ENCODE data around the gene ASAP2.

Gene ASAP2

DNA sequence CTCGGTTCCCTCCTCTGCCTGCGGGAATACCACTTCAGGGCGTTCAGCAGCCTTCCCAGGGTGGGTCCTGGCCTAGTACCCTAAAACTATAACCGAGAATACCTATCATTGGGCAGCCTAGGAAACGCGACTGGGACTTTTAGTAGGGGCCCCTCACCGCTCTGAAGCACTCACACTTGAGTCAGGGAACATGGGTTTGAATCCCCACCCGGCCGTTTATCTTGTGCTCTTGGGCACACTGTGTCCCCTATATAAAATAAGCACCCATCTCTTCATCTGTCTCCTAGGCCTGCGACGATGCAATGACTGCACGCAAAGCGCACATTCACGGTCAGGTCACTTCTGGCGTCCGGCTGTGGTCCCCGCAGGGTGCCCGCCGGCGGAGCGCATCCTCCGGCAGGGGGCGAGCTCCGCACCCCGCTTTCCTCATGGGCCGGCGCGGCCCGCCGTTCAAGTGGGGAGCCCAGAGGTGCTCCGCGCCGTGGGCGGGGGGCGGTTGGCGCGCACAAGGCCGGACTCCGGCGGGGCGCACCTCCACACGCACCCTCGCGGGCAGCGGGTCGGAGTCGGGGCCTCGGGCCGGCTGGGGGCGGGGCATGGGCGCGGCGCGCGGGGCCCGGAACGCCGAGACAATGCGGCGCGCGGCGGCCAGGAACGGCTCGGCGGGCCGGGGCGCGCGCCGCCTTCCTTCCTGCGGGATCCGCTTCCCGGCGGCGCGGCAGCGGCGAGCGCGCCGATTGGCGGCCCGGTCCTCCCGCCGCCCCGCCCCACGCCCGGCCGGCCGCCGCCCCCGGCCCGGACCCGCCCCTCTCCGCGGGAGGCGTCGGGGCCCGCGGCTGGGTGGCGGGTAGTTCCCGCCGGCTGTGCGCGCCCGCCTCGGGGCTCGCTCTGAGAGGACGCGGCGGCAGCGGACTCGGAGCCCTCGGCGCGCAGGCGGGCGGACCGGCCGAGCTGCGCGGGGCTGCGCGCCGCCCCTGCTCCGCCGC lies at the start of gene ASAP2:
Gene ASAP2 (plus strand): TSS at position 850 of the 986 bp plus-strand sequence. CDS start 293 bp downstream, outside the sequence.
- DNase-seq (ENCODE audit: low read depth in 2 of 2): no peak

- DNase-seq (ENCODE audit: low read depth in 2 of 2): no peak
Observed at GRCh38 chr2:9158786-9159779, 47.5 kb upstream of the ASAP2 start.

DNA sequence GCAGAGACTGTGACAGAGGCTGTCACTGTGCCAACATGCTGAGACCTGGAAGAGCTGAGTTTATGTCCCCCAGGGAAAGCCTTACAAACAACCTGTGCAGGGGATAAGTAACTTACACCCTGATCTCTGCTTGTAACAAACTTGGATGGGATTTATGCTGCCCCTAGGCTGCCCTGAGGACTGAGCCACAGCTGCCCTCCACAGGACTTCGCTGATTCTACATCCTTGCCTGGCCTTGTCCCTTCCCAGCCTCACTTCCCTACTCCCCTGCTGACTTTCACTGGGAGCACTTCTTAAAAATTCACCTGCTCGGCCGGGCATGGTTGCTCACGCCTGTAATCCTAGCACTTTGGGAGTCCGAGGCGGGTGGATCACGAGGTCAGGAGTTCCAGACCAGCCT lies 45.9 kb upstream of the ASAP2 start:
- no peak for DNase-seq (ENCODE audit: low read depth in 2 of 2)

DNA sequence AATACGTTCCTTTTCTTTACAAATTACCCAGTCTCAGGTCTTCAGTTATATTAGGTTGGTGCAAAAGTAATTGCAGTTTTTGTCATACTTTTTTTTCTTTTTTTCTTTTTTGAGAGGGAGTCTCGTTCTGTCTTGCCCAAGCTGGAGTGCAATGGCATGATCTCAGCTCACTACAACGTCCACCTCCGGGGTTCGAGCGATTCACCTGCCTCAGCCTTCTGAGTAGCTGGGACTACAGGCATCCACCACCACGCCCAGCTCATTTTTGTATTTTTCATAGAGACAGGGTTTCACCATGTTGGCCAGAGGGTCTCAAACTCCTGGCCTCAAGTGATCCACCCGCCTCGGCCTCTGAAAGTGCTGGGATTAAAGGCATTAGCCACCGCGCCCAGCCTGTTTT lies 43.8 kb upstream of the ASAP2 start:
- no peak for DNase-seq (ENCODE audit: low read depth in 2 of 2)

GRCh38 chr2:9163306-9164111 lies 43.1 kb upstream of the ASAP2 start:
- DNase-seq (ENCODE audit: low read depth in 2 of 2): no peak

- no peak for DNase-seq (ENCODE audit: low read depth in 2 of 2)
Observed at GRCh38 chr2:9164112-9164608, 42.5 kb upstream of the ASAP2 start.

- no peak for DNase-seq (ENCODE audit: low read depth in 2 of 2)
Observed at GRCh38 chr2:9165625-9166024, 41.0 kb upstream of the ASAP2 start.

GRCh38 chr2:9166579-9167377 lies 39.8 kb upstream of the ASAP2 start:
- DNase-seq (ENCODE audit: low read depth in 2 of 2): no peak

- DNase-seq (ENCODE audit: low read depth in 2 of 2): no peak
Observed at GRCh38 chr2:9167718-9168657, 38.6 kb upstream of the ASAP2 start.

DNA sequence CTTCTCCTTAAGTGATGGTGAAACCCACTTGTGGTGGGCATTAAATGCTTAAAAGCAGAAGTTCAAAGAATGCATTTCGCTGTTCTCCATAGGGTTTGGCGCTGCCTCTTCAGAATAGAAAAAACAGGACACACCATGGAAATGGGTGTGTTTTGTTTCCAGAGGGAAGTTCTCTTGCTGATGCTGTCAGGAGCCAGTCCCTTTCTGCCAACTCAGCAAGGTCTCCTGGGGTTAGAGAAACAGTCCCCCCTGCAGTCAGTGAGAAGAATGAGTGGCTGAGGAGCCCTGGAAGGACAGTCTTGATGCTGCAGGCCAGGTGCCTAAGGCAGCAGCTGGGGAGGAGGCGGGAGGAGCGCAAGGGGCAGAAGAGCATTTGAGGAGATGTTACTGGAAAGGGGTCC lies 37.8 kb upstream of the ASAP2 start:
- DNase-seq (ENCODE audit: low read depth in 2 of 2): no peak

GRCh38 chr2:9169349-9170107 lies 37.1 kb upstream of the ASAP2 start:
- DNase-seq (ENCODE audit: low read depth in 2 of 2): no peak

DNA sequence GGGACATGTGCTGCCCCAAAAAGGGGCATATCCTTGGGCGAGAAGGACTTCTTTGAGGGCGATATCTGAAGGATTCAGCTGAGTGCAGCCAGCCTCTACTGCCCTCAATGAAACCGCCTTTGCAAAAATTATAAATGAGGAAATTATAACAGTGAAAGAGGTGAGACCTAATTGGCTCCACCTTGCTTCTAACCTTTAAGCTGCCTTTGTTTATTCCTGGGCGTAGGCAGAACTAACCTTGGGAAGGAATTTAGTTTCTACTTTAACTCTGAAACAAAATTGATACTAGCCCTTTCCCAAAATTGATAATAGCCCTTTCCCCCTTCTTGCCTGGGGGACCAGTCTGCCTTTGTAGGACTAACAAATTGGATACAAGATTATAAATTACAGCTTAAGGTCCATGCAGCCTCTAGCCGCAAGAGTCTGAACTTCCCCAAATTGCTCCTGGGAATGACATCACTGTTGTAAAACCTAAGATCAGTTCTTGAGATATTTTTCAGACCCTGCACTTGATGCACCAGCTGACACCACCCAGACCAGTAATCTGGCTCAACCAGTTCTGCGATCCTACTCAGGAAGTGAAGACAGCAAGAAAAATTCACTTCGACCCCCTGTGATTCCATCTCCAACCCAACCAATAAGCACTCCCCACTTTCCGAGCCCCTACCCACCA lies 36.0 kb upstream of the ASAP2 start:
- no peak for DNase-seq (ENCODE audit: low read depth in 2 of 2)

- no peak for DNase-seq (ENCODE audit: low read depth in 2 of 2)
Observed at GRCh38 chr2:9174771-9175437, 31.7 kb upstream of the ASAP2 start.

DNA sequence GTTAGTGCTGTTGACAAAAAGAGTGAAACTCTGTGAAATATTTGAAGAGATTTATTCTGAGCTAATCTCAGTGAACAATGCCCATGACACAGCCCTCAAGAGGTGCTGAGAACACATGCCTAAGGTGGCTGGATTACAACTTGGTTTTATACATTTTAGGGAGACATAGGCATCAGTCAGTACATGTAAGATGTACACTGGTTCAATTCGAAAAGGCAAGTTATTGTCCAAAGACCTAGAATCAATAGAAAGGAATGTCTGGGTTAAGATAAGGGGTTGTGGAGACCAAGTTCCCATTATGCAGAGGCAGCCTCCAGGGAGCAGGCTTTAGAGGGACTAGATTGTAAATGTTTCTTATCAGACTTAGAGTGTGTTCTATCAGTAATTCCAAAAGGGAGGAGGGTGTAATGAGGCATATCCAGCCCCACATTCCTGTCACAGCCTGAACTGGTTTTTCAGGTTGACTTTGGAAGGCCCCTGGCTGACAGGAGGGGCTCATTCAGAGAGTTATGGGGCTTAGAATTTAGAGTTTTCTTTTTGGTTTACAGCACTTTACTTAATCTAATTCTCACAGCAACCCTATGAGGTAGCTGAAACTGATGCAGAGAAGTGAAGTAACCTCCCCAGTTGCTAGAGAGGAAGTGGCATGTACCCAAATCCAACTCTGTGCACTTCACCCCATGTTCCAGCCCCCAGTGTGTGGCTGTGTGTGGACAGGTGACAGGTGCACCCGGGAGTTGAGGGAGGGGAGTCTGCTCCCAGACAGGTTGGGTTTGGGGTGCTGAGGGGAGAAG lies 28.3 kb upstream of the ASAP2 start:
- DNase-seq (ENCODE audit: low read depth in 2 of 2): no peak

- no peak for DNase-seq (ENCODE audit: low read depth in 2 of 2)
Observed at GRCh38 chr2:9178904-9179571, 27.6 kb upstream of the ASAP2 start.
